Upper lobe of left lung (tissue), 6 donors: ENCODE data around the gene PSMC3. TPM values are rescaled to one million over a fixed set of nuclear protein-coding genes. Genes with fewer than 3 reads are reported as not detected.

Experiments used
- ATAC-seq, 2 donors: fragments of 200-7000 bp; cut with Tn5 transposase; one replicate each; pipeline ENCODE4 v1.9.1; 2022; ENCODE audit warnings: mild to moderate bottlenecking in 2 of 2, moderate library complexity in 2 of 2; ENCODE audit not compliant: low FRiP score in 2 of 2
- DNase-seq, 2 donors: peaks; one replicate each; pipeline ENCODE4 v3.0.0-alpha.2; 2019 to 2020
- H3K27ac ChIP-seq, 4 donors: fragments of 200-600 bp; sonication (generic); one replicate each; pipeline ENCODE4 v1.5.1; 2016 to 2019
- H3K27me3 ChIP-seq, 4 donors: fragments of 200-600 bp; sonication (generic); one replicate each; pipeline ENCODE4 v1.5.1; 2017 to 2019
- H3K36me3 ChIP-seq, 4 donors: fragments of 200-600 bp; sonication (generic); one replicate each; pipeline ENCODE4 v1.5.1; 2016 to 2019
- H3K4me1 ChIP-seq, 4 donors: fragments of 200-600 bp; sonication (generic); one replicate each; pipeline ENCODE4 v1.5.1; 2018 to 2019
- H3K4me3 ChIP-seq, 4 donors: fragments of 200-600 bp; sonication (generic); one replicate each; pipeline ENCODE4 v1.5.1; 2017 to 2019; ENCODE audit warnings: mild to moderate bottlenecking in 2 of 4, moderate library complexity in 1 of 4
- H3K9me3 ChIP-seq, 4 donors: fragments of 200-600 bp; sonication (generic); one replicate each; pipeline ENCODE4 v1.5.1; 2018 to 2019
- CTCF ChIP-seq, 6 experiments: fragments of 450-650 bp in 4 of 6; fragments of 200-600 bp in 2 of 6; sonication (generic) in 2 of 6; IDR thresholded peaks; one replicate each; pipeline ENCODE4 v1.5.1; 2016 to 2019; ENCODE audit warnings: antibody characterized with exemption in 6 of 6
- EP300 ChIP-seq, 4 donors: sonication (generic); formaldehyde crosslinking; IDR thresholded peaks; one replicate each; pipeline ENCODE4 v1.5.1; 2017; ENCODE audit warnings: antibody characterized with exemption in 4 of 4, control low read depth in 2 of 4
- POLR2A ChIP-seq, 4 donors: fragments of 450-650 bp; IDR thresholded peaks; one replicate each; pipeline ENCODE4 v1.5.1; 2016 to 2017; ENCODE audit warnings: antibody characterized with exemption in 4 of 4, mild to moderate bottlenecking in 2 of 4
- POLR2AphosphoS5 ChIP-seq, 2 donors: sonication (generic); formaldehyde crosslinking; IDR thresholded peaks; one replicate each; pipeline ENCODE4 v1.5.1; 2017; ENCODE audit warnings: antibody characterized with exemption in 2 of 2
- WGBS, 2 donors: methylation state at CpG; one replicate each; pipeline ENCODE4 v1.1.5; 2017 to 2018; 5-methylcytosine and 5-hydroxymethylcytosine counted together
- total RNA-seq, 6 donors: library from RNA; depleted of rRNA in 4 of 6; stranded (reverse); fragments of >200 nt in 4 of 6; gene quantifications; one replicate each; pipeline versions ENCODE4 v1.1.0 to v1.2.1, GENCODE V29; 2016 to 2021
- donor health status: DM: no; HTN: no; CAD: no; lungs with moderate emphysema.
- donor health status: DM: no; HTN: yes; CAD: no; lungs with severe emphysema.

The PSMC3 gene
- total RNA-seq, 6 donors from 2014 or later = 70.1 to 116 (median 99.8) TPM

GRCh38 chr11:47449541-47449940 is 23.3 kb upstream of the PSMC3 start:
- 71% methylated on average over 3 to 8 of the region's 8 CpGs for WGBS, 2 donors
- Histone ChIP-seq H3K9me3 (no peaks in the 10 kb centered on the region), H3K27me3 (no peaks in the 10 kb centered on the region), H3K4me3 (no peak overlapping the region), H3K4me1 (peaks cover 0 to 5% (median 0%) of the 10 kb centered on the region in 4 donors), H3K36me3 (no peaks in the 10 kb centered on the region), H3K27ac (no peak overlapping the region)
- TF ChIP-seq CTCF (IDR thresholded peaks at IDR 0.05) = no peak
- no peak for TF ChIP-seq EP300 (IDR thresholded peaks at IDR 0.05)
- no peak for TF ChIP-seq POLR2A (IDR thresholded peaks at IDR 0.05)
- TF ChIP-seq POLR2AphosphoS5 (IDR thresholded peaks at IDR 0.05) = no peak
- no peak for DNase-seq
- no peak for ATAC-seq

DNA sequence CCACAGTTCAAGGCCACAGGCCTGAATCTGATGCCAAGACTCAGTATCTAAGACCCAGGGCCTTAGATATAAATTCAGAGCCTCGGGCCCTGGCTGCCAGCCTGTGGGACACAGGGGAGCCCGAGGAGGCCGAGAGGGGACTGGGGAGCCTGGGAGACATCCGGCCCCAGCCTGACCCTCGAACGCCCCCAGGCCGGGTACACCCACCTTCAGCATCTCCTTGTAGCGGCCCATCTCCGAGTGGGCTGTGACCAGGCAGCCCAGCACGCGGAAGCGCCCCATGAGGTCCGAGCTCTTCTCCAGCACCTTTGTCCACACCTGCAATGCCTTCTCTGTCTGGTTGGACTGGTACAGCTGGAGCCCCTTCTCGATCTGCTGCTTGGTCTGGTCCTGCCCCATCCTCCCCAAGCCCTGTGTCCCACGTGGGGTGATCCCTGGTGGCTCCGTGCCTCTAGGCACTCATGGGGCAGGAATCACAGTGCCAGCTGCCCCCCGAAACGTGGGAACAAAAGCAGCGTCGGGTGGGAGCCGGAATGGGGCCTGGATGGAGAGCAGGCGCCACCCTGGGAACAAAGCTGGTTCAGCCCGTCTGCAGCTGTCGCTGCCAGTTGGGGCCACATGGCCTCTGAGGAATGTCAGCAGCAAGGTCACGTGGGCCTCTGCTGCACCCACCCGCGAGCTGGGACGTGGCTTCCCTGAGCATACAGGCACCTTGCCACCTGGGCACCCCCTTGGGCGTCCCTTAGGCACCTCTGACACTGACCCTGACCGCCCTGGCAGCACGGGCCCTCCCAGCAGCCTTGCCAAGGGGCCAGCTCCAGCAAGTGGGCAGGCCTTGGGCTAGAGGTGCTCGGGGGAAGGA is 22.6 kb upstream of the PSMC3 start, which contains the start of gene RAPSN:
Gene RAPSN, minus strand, starts transcription at position 571 of the 862 bp plus-strand sequence. Its CDS starts 172 bp downstream, at position 399.
- Histone ChIP-seq H3K9me3 (no peaks in the 10 kb centered on the region), H3K4me1 (no peaks in the 10 kb centered on the region), H3K27me3 (no peaks in the 10 kb centered on the region), H3K4me3 (no peak within 1 kb of the TSS), H3K36me3 (no peaks in the 10 kb centered on the region), H3K27ac (no peak within 1 kb of the TSS)
- no peak for ATAC-seq
- no peak for TF ChIP-seq EP300 (IDR thresholded peaks at IDR 0.05)
- TF ChIP-seq POLR2AphosphoS5 (IDR thresholded peaks at IDR 0.05) = no peak
- TF ChIP-seq CTCF (IDR thresholded peaks at IDR 0.05) = no peak
- TF ChIP-seq POLR2A (IDR thresholded peaks at IDR 0.05) = no peak
- DNase-seq = peak in 1 of 2 donors; percentile 75
- WGBS, 2 donors = 78 to 87% methylated on average over 10 to 31 of the region's 32 CpGs

- TF ChIP-seq POLR2AphosphoS5 (IDR thresholded peaks at IDR 0.05) (no peak), EP300 (IDR thresholded peaks at IDR 0.05) (no peak), POLR2A (IDR thresholded peaks at IDR 0.05) (no peak), CTCF (IDR thresholded peaks at IDR 0.05) (no peak)
- ATAC-seq (peak in 1 of 2 donors; percentile 24), DNase-seq (peak in 1 of 2 donors; percentile 60)
- Histone ChIP-seq H3K27ac (no peak overlapping the region), H3K4me1 (no peaks in the 10 kb centered on the region), H3K27me3 (no peaks in the 10 kb centered on the region), H3K4me3 (no peak overlapping the region), H3K9me3 (no peaks in the 10 kb centered on the region), H3K36me3 (no peaks in the 10 kb centered on the region)
- 73% methylated on average over 3 of the region's 12 CpGs; no CpG with 5 or more reads in 1 of the 2 donors for WGBS, 2 donors
These were observed 21.7 kb upstream of the PSMC3 start for GRCh38 chr11:47447906-47448305.

DNA sequence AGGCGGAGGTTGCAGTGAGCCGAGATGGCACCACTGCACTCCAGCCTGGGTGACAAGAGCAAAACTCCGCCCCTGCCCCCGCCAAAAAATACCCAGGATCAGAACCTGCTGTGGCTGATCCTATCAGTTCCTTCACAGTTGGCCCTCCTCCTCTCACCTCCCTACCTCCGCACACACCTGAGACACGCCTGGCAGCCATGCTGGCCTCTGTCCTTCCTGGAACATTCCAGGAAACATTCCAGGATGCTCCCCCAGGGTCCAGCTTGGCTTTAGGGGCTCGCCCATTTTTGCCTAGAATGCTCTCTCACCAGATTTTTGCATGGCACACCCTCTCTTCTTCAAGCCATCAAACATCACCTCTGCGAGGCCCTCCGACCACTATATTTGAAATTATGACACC is 20.6 kb upstream of the PSMC3 start:
- Histone ChIP-seq H3K9me3 (no peaks in the 10 kb centered on the region), H3K27me3 (no peaks in the 10 kb centered on the region), H3K27ac (no peak overlapping the region), H3K4me3 (no peak overlapping the region), H3K4me1 (no peaks in the 10 kb centered on the region), H3K36me3 (no peaks in the 10 kb centered on the region)
- ATAC-seq (no peak), DNase-seq (no peak)
- 92 to 93% methylated on average over 9 of the region's 9 CpGs for WGBS, 2 donors
- TF ChIP-seq POLR2A (IDR thresholded peaks at IDR 0.05) (no peak), POLR2AphosphoS5 (IDR thresholded peaks at IDR 0.05) (no peak), EP300 (IDR thresholded peaks at IDR 0.05) (no peak), CTCF (IDR thresholded peaks at IDR 0.05) (no peak)
